ENCODE results near the gene RAPGEF6.
"Not testable (repeated sequence)": the region's sequence is repeated elsewhere in the genome, so short reads cannot be mapped to it uniquely, and the experiment has no call there.

The RAPGEF6 gene

GRCh38 chr5:131382407-131383395 is 252.3 kb downstream of the RAPGEF6 start:
- peak; percentile 80 for DNase-seq

DNA sequence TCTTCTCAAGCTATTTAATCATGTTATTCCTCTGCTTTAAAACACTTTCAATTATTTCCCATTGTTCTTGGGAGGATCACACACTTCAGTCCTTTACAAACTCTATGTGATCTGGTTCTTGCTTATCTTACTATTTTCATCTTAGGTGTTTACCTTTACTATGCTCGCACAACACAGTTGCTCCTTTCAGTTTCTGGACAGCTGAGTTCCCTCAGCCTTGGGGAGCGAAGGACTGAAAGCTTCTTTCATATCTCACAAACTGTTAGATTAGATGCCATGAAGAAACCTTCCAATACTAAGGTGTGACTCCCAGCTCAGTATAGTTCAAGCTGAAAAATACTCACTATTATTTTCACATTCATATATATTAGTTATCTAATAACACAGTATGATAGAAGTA is 253.3 kb downstream of the RAPGEF6 start:
- no peak for DNase-seq

DNA sequence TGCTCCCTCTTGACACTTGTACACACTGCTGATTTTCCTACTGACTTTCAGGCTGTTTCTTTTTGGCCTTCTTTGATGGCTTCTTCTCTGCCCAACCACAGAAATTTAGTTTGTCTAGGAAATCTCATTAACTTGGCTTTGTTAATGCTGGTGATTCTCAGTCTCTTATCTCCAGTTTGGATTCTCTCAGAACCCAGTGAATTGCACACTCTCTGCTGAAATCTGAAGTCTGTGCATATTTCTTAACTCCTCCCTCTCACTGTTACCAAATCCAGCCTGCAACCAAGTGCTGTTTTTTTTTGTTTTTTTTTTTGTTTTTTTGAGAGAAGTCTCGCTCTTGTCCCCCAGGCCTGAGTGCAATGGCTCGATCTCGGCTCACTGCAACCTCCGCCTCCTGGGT is 254.0 kb downstream of the RAPGEF6 start:
- no peak for DNase-seq

DNA sequence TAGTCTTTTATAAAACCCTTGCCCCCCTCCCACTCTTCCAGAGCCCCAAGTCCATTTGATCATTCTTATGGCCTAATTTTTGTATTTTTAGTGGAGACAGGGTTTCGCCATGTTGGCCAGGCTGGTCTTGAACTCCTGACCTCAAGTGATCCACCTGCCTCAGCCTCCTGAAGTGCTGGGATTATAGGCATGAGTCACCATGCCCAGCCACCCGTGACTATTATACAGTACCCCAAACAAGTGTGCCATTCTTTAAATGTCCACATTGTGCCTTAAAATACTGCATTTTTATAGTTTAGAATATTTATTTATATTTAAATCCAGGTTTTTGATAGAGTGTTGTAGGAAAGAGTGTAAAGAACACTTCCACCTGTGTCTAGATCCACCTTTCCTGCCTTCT is 254.8 kb downstream of the RAPGEF6 start:
- DNase-seq, result not testable (repeated sequence)

DNA sequence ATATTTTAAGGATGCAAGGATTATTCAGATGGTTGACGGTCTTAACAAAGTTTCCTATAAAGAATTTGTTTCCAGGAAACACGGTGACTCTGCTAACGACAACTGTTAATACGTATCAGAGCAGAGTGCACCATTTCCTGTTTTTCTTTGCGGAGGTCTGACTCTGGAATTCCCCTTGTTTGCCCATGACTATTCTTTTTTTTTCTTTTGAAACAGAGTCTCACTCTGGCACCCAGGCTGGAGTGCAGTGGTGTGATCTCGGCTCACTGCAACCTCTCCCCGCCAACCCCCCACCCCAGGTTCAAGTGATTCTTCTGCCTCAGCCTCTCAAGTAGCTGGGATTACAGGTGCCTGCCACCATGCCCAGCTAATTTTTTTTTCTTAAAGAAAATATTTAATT is 255.3 kb downstream of the RAPGEF6 start:
- no peak for DNase-seq

DNA sequence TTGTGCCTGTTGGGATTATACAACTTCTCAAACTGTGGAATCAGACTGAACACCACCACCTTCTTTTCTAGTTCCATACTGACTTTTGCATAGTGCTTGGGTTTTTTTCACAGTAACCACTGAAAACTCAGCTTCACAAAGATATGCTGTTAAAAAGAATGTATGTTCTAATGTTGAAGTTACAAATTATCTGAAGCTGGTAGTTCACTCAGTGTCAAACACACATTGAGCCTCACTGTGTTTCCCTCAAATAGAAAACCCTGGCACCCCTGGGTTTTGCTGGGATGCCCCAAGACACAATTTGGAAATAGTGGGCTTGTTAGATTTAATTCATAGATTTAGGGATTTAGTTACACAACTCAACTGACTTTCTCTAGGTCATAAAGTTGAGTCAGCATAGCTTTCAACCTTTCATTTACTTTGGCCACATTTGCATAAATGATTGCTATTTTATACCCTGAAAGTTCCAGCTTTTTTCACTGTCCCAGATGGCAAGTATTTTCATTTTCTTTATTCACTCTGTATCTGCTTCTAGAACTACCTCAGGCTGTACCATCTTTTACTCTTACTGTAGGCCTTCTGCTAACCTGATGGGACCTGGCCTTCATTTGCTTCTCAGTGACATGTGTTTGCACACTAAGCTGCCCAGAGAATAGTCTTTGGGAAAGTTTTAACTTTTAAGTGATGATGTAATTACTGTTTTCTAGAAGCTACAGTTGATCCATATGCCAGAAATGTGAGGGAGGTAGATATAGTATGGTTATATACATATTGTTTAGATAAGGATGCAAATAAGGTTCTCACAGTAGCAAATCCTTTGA is 256.1 kb downstream of the RAPGEF6 start:
- no peak for DNase-seq

GRCh38 chr5:131377785-131378325 is 257.2 kb downstream of the RAPGEF6 start:
- DNase-seq, result no peak

GRCh38 chr5:131377346-131377745 is 257.7 kb downstream of the RAPGEF6 start:
- no peak for DNase-seq

- DNase-seq, result no peak
Measured at GRCh38 chr5:131375351-131375750, 259.7 kb downstream of the RAPGEF6 start.

All from NCI-H2029 treated with DMSO at 0.1 percent for 48 hours (cell line).